Activated T-helper 9 cell treated with anti-CD3 and anti-CD28 coated beads, Interleukin-2, amount 50 U/mL, for 16 hours (primary cell): ENCODE measurements around the gene TDRKH.
A peak's percentile ranks its signal among the peaks of the same experiment; 100 is the strongest.

Experiments
- DNase-seq: peaks from one replicate; pipeline ENCODE4 v3.0.0-alpha.2; 2020; ENCODE audit warnings: low read depth

The TDRKH gene

DNA sequence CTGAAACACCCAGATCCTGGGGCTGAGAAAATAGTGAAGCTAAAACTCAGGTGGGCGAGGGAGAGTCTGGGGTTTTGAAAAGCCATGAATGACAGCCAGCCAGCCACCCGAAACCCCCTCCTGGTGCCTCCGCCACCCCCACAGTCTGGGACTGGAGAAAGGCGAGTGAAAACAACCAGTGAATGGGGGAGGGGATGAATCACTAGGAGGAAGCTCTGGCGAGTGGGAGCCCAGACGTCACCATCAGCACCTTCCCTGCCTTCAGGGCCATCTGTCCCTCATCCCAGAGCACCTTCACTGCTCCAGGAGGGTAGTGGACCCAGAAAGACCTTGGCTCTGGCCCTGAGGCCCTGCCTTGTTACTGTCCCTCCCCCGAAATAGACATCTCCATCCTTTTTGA is 32.1 kb upstream of the TDRKH start:
- peak; percentile 60 for DNase-seq

DNA sequence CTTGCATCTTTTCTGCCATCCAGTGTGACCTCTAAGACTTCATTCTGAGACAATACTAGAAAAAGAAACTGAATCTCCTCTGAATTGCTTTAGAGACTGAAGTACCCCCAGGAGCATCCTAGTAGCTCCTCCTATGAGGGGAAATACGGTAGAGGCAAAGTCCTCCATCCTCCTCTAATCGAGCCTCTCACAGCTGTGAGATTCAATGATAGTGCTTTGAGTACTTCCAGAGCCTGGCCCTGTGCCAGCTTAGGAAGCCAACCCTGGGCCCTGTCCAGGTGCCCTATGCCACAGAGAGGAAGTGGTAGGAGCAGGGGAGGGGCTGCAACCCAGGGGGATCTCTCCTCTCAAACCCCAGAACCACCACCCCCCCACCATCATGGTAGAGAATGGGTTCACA is 30.6 kb upstream of the TDRKH start:
- DNase-seq: no peak

DNA sequence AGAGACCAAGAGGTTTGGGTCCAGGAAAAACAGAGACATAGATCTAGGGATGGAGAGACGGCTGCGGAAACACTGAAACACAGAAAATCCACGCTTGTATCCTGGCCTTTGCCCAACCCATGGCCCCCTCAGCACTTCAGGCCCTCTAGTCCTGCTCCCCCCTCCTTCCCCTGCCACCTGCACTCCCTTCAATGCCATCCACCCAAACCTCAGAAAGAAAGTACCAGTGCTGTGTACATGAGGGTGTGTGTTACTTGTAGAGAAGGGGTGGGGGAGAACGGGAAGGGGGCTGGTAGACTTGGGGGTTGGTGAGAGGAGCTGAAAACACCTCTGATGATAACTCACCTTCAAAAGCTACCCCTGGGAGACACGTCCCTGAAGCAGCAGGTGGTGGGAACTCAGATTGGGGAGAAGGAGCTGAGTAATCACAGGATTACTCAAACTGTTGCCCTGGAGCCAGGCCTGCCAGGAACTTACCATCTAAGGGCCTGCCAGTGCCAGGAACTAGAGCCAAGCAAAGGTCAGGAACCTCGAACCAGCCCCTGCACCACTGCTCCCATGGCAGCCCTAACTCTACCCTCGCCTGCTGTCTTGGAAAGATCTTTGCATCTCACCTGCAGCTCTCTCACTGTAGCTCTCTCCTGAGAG is 29.8 kb upstream of the TDRKH start:
- DNase-seq: no peak

DNA sequence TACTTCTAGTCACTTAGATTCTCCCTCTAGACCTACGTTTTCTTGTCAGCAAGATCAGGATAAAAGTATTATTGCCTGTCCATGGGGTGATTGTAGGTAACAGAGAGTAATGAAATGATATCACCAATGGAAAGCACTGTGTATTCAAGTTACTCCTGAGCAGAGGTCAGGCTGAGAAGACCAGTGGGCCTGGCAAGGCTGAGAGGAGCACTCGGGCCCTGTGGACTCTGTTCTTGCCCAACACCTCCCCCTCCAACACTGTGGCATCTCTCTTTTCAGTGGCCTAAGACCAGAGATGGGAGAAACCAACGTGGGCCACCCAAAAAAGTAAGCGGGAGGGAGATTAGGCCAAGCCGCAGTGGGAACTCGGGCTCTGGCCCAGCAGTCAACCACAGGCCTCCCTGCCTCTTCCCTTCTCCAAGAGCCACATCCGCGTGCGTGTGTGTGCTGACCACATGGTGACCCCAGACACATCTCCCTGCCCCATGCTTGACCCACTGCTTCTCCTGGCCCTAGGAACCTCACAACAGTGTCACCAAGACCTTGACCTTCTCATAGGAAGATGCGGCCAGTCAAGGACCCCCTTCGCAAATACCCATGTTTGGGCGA is 29.0 kb upstream of the TDRKH start:
- no peak for DNase-seq

DNA sequence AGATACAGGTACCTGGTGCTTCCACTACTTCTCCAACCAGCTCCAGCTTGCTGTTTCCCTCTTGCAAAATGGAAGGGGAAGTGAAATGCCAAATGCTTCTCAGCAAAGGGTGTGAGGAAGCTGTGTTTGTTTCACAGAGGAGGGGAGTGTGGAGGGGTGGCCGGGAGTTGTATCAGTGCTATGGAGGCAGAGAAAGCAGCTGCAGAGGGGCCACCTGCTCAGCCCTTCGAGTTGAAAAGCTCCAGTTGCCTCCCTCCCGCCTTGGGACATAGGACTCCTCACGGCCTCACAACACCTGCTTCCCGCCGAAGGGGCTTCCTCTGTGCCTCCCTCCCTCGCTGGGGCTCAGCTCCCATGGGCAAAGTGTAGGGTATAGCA is 27.0 kb upstream of the TDRKH start:
- no peak for DNase-seq

DNA sequence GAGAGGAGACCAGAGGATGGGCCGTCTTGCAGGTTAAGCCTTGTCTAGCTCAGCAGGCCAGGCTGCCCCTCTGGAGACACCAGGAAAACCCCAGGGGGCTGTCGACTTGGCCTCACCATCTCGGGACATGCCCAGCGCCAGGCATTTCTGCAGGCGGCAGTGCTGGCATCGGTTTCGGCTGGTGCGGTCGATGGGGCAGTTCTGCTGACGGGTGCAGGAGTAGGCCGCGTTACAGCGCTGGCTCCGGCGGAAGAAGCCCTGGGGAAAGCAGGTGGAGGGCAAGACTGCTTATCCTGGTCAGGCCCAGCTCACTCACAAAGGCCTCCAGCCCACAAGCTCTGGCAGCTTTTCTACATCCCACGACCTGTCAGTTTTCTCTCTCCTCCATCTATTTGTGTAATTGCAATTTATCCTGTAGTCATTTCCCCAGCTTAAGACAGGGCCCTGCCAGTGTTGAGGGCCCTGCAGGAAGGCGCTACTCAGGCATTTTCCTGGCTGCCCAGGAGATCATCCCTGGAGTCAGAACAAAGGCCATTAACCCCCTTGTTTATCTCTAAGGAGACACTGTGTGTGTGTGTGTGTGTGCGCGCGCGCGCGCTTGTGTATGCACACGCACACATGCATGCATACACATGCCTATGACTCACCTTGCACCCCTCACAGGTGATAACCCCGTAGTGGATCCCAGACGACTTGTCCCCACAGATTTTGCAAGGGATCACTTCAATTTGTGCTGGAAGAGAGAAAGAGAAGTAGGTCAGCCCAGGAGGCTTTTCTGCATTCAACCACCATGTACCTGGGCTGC is 26.4 kb upstream of the TDRKH start:
- no peak for DNase-seq

DNA sequence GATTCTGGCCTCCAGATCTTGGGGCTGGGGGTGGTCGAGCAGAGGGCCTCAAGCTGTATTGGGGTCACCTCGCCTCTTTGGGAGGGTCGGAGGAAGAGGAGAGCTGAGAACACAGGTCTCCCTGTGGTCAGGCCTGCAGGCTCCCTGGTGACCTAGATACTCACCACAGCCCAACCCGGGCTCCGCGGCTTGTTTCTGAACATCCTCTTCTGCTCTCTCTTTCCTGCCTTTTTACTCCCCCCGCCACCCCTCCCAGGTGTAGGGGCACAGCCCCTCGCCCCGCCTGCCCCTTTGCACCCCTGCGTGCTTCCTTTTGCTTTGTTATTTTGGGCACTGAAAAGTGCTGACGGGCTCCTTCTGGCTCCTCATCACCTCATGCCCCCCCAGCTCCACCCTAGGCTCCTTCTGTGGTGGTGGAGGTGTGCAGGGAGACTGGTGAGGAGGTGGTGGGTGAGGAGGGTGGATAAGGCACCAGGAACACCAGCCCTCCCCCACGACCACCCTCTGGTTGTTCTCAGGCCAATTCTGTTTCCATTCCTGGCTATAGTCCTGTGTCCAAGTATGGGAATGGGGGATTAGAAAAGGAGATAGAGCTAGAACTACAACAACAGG is 25.5 kb upstream of the TDRKH start:
- DNase-seq: no peak

DNA sequence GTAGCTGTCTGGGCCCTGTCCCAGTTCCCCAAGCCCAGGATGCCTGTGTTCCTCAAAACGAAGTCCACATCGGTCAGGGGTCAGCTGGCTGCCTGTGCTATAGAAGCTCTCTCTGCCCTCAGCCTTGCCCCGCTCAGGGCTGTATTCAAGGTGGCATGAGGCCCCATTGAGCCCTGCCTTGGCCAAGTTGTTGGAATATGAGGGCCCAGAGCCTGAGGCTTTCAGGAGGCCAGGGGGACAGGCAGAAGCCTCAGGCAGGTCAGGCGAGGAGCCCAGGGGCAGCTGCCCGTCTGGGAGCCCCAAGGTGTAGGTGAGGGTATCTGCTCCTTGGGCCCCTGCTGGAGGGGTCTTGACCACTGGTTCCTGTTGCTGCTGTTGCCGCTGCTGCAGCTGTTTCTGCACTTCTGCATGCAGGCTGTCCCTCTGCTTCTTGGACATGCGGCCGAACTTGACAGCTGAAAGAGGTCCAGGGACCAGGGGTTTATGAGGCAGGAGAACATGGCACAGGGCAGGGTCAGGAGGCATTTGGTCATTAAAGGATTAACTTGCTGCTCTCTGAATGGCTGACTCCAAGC is 24.8 kb upstream of the TDRKH start:
- no peak for DNase-seq

DNA sequence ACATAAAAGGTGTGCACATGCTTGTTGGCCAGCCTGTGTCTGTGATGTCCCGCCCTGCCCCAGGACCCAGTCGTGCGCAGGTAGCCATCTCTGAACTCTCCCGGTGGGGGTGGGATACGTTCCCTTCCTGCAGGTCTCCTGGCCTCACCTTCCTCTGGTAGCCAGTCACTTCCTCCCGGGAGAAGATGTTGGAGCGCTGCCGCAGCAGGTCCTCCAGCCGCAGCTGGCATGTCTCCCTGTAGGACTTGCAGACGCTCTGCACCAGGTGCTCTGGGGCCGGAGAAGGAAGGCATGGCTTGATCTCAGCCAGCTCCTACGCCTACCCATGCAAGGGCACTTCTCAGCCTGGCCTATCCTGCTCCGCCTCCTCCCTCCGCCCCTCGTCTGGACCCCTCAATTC is 24.1 kb upstream of the TDRKH start:
- DNase-seq: no peak

DNA sequence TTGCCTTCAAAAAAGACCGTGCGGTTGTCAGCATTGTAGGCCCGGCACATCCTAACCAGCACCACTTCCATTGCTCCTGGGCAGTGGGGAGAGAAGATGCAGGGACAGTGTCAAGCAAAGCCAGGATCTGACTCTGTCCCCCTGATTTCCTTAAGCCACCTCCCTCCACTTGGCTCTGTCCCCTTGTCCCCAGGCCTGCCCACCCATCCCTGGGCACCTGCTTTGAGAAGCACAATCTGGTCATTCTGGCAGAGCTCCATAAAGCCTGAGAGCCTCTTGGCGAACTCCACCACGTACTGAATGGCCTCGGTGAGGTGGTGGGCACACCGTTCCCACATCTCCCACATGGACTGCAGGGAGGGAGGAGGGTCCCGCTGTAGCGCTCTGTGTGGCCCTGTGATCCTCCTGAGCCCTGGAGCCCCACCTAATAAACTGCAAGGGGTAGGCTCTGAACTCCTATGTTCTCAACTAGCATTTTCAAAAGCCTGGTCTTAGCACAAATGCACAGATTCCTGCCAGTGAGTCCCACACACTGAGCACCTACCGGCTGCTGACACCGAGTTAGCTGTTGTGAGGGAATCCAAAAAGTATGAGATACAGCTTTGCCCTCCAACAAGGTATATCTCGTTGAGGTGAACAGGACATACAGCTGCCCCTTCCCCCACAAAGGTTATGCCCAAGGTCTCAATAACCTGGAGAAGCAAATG is 23.1 kb upstream of the TDRKH start:
- DNase-seq: no peak

DNA sequence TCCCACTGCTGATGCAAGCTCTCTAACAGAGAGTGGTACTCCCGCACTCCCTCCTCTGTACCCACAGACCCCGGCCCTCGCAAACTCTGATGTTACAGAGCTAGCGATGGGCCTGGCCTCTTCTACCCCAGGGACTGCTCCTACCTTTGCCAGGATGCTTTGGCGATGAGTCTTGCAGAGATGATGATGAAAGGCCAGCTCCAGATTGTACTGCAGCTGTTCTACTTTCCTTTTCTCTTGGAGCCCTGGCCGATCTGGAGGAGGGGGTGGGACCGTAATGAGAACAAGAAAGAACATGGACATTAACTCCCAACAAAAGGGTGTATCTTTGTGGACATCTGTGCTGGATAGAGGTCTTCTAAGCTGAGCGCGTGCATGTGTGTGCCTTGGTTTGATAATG is 20.9 kb upstream of the TDRKH start:
- DNase-seq: no peak

DNA sequence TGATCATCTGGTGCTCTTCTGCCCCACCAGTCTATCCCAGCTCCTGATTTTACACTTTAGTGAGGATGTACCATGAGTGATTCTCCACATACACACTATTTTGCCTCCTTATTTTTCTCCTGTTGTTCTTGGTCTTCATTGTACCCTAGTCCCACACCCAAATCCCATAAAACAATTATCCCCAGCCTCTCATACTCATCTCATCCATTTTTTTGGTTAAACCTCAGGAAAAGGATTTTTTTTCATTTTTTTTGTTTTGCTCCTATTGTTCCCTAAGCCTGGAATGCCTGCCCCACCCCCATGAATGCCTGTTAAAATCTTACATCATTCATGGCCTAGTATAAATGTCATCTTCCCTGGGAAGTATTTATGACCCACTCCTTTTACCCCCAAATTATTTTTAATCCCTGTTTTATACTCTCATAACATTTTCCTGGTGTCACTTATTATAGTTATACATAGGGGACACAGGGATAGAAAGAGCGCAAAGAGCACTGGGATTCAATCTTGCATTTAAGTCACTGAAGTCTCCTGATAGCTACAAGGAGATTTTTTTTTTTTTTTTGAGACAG is 19.8 kb upstream of the TDRKH start:
- no peak for DNase-seq

DNA sequence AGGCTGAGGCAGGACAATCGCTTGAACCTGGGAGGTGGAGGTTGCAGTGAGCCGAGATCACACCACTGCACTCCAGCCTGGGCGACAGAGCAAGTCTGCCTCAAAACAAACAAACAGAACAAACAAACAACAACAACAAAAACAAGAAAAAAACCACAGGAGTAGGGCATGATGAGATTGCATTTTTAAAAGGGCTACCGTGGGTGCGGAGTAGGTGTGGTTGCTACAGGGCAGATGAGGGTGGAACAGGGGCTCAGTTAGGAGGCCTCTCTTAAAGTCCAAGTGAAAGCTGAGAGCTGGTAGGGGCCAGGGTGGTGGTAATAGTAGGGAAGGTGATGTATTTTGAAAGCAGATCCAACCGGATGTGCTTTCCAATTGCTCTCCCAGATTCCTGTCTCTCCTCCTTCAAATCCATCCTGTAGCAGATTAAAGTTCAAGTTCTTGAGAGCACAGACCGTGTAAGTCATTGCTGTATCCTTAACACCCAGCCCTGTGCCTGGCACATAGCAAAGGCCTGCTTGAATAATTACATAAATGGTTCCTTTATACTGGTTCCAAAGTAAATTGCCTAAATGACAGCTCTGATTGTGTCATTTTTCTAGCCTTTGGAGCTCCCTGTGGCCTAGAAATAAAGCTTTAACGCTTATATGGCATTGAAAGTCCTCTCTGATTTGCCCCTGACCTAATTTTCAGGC is 19.1 kb upstream of the TDRKH start:
- no peak for DNase-seq

DNA sequence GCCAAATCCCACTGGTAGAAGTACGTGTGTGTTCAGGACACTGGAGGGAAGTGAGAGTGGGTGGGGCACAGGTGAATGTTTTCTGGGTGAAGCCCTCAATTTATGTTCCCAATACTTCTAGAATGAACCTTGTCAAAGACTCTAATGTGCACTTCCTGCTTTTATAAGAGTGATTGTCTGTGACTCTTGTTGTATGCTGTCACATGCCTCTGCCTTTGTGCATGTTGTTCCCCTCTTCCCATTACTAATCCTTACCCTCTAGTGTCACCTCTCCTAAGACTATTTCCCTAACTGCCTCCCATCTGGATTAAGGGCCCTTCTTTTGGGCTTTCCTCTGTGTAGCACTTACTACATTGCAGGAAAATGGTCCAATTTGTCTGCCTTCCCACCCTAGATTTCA is 17.5 kb upstream of the TDRKH start:
- no peak for DNase-seq

DNA sequence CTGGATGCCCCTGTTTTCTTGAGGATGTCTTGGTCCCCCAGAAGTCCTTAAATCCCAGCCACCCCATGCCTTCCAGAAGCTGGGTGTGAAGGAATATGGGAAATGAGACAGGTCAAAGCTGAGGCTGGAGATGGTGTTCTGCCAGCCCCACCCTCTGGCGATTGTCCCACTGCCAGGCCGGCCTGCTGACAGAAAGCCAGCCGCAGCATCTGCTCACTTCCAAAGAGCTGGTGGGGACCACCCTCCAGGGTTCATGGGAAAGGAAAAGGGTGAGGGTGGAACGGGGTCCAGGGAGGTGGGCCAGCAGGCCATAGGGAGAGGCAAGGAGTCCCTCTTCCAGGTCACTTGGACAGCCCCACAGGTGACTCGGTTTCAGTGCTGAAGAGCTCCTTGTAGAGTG is 16.8 kb upstream of the TDRKH start:
- no peak for DNase-seq

DNA sequence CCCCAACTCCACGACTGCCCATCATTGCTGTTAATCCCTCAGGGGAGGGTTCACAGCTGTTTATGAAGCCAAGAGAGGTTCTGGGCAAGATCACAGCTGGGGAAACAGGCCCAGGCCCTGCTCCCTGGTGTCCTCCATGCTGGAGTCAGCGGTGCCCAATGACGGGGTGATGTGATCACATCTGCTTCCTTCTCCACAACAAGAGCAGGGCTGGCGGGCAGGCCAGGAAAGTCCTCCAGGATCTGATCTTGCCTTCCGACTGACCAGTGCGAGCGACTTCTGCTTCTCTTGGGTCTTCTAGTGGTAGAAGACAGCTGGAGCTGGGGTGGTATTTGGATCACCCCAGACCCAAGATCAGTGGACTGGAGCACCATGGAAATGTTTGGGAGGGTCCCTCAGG is 15.9 kb upstream of the TDRKH start:
- DNase-seq: no peak

DNA sequence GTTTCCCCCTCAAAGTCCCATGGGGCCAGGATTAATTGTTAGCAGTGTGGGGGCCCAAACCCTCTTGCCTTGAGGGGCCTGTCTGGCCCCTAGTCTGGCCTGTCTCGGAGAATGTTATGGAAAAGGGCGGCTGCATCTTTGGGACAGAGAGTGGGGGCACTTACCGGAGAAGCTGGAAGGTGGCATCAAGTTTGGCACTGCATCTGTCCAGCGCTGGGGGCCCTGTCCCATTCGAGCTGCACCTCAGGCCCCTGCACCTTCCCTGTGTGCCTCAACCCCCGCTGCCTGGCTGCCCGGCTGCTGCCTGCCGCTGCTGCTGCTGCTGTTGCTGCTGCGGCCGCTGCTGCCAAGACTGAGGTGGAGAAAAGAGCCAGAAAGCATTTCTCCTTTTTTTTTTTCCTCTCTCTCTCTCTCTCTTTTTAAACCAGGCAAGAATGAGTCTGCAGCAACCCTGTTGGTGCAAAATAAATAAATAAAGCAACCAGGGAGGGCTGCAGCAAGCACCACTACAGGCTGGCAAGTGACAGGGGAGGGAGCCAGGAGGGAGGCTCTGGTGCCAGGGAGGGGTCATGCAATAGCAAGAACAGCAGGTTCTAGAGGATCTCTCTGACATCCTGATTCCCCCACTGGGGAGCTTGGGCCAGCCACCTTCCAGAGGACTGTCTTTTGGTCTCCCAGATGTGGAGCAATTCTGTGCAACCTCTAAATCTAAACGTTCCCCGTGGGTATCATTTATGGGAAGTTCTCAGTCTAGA is 14.9 kb upstream of the TDRKH start, which contains the start of gene LINGO4:
Gene LINGO4, minus strand, starts transcription at position 354 of the 755 bp plus-strand sequence. CDS start 2,715 bp downstream, outside the sequence.
- DNase-seq: no peak

DNA sequence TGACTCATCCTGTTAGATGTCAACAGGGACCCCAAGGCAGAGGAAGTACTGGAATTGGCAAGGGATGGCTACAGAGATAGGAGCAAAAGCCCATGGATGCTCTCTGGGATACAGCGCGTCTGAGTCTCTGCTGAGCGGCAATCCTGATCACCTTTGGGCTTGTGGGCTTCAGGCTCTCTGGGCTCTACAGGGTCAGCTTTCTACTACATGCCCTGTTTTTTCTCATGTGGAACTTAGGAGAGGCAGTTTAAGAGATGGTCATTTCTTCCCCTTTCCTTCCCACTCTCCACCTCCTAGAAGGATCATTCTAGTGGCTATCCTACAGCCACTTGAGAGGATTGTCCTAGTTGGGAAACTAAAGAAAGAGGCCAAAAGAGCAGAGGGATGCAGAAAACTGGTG is 13.6 kb upstream of the TDRKH start:
- no peak for DNase-seq

DNA sequence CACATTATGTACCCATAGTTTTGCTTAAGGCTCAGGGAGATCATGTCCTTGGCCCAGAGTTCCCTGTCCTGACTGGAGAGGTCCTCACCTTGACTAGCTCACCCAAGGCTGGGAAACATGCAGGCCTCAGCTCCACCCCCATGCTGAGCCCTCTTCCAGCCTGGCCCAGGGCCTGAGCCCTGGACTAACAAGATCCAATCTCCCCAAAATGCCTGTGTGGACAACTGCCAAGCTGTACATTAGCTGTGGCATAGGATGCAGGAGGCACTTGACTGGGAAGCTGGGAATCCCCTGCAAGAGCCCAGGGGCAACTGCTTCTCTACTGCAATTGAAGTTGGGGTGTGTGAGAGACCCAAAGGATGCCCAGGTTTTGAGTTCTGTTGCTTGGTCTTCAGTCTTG is 12.9 kb upstream of the TDRKH start:
- no peak for DNase-seq

DNA sequence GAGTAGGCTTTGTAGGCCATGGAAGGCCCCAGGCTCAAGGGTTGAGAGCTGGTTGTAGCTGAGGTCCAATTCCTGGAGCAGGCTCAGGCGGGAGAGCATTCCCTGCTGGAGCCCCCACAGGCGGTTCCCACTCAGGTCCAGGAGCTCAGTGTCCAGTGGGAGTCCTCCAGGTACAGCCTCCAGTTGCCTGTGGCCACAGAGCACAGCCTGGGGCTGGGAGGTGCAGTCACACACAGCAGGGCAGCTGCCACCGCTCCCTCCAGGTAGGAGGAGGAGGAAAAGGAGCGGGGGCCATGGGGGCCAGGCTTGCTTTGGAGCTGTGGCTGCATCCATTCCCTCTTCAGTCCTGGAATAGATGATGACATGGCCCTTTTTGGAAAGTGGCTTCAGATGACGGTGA is 12.1 kb upstream of the TDRKH start:
- DNase-seq: no peak
